HG03565 (cell line): ENCODE results near the gene CD53.

Experiments used
- ATAC-seq: cut with Tn5 transposase; IDR thresholded peaks from one replicate; pipeline ENCODE4 v1.9.1; 2021; ENCODE audit warnings: mild to moderate bottlenecking, moderate library complexity; ENCODE audit not compliant: unreplicated experiment

CD53 gene

GRCh38 chr1:110875216-110875731 is 2.3 kb downstream of the CD53 start:
- ATAC-seq, result peak; percentile 28

DNA sequence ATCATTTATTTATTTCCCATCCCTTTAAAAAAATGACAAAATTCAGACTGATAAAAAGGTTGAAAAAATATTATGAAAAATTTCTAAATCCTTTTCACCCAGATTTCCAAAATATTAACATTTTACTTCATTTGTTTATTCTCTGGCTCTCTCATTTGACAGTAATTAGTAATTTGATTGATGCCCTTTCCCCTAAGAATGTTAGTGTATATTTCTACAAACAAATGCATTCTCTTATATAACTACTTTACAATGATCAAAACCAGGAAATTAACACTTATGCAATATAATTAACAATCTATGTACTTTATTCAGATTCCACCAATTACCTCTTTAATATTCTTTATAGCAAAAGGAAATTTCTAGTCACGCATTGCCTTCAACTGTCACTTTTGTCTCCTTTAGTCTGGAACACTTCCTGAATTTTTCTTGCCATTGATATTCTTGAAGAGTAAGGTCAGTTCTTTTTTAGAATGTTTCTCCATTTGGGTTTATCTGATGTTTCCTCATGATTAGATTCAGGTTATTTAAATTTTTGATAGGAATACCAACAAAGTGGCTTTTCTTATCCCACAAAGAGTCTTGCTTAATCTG is 3.9 kb downstream of the CD53 start:
- no peak for ATAC-seq

DNA sequence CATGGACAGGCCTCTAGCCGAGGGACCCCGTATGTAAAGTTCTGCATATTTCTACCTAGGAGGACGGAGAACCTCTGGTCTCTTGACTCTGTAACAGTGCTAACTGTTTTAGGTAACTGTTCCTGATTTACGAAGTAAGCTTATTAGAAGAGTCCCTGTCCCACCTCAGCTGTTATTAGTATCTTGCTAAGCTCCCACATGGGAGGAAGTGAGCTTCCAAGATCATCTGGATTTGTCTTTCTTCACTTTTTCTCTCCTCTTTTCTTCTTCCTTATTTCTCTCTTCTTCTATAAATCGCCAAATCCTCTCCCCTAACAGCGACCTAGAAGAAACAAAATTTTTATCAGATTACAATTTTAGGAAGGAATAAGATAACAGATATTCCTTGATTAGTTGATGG is 4.4 kb downstream of the CD53 start:
- ATAC-seq, result no peak

- no peak for ATAC-seq
Observed at GRCh38 chr1:110877776-110878175, 4.8 kb downstream of the CD53 start.

DNA sequence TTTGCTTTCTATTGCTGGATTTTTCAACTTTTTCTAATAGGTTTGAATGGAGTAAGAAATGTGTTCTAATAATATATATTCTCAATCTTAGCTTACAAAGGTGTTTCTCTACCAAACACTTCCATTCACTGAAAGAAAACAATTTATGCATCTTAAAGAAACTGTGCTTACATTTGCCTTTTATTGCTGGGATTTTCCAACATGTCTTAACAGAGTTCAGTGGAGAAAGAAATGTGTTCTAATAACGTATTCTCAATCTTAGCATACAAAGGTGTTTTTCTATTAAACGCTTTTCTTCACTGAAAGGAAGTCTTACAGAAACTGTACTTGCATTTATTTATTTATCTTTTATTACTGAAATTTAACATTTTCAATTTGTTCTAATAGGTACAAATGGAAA is 5.6 kb downstream of the CD53 start:
- ATAC-seq, result no peak

GRCh38 chr1:110878993-110879392 is 6.0 kb downstream of the CD53 start:
- no peak for ATAC-seq

GRCh38 chr1:110879758-110880606 is 7.0 kb downstream of the CD53 start:
- ATAC-seq, result no peak

GRCh38 chr1:110880708-110881374 is 7.9 kb downstream of the CD53 start:
- no peak for ATAC-seq

DNA sequence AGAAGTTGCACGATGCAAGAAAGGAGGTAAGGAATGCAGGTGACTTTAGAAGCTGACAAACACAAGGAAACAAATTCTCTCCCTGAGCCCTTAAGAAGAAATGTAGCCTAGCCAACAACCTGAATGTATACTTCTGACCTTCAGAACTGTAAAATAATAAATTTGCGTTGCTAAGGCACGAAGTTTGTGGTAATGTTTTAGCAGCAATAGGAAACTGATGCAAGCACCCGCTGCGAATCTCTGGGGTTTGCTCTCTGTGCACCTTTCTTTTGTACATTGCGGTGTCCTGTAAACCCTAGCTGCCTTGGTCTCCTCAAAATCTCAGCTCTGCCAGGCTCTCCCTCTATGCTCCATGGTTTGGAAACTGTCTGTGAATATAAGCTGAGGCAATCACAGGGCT is 15.1 kb downstream of the CD53 start:
- ATAC-seq, result no peak

GRCh38 chr1:110888641-110889040 is 15.7 kb downstream of the CD53 start:
- no peak for ATAC-seq

DNA sequence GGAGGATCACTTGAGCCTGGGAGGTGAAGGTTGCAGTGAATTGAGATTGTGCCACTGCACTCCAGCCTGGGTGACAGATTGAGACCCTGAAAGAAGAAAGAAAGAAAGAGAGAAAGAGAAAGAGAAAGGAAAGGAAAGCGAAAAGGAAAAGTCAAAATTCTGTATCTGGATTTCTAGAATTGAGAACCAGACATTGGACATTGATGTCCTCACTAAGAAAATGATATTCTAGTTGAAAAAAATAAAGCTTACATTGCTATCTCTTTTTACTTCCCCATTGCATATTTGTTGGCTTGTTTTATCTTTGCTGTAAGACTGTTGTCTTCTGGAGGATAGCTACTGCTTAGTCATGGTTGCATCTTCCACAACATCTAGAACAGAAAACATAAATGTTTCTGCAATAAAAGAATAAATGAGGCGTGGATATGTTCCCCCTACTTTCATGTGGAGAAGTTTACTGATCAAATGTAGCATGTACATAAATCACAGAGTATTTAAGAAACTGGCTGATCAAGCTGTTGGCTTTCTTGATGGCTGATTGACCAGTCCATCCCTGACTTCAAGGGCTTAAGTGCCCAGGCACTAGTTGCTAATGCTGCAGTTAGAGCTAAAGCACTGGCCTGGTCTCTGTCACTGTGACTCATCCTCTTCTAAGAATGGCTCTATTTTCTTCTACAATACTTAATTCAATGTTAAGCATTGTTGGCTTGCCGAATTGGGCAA is 17.7 kb downstream of the CD53 start:
- no peak for ATAC-seq

GRCh38 chr1:110893908-110894490 is 21.1 kb downstream of the CD53 start:
- ATAC-seq, result no peak

GRCh38 chr1:110896090-110896489 is 23.1 kb downstream of the CD53 start:
- ATAC-seq, result no peak

GRCh38 chr1:110897681-110898080 is 24.7 kb downstream of the CD53 start:
- no peak for ATAC-seq

GRCh38 chr1:110898734-110899457 is 25.9 kb downstream of the CD53 start:
- ATAC-seq, result no peak

- ATAC-seq, result no peak
Observed at GRCh38 chr1:110899458-110899843, 26.5 kb downstream of the CD53 start.

GRCh38 chr1:110902820-110903463 is 30.0 kb downstream of the CD53 start:
- ATAC-seq, result no peak

DNA sequence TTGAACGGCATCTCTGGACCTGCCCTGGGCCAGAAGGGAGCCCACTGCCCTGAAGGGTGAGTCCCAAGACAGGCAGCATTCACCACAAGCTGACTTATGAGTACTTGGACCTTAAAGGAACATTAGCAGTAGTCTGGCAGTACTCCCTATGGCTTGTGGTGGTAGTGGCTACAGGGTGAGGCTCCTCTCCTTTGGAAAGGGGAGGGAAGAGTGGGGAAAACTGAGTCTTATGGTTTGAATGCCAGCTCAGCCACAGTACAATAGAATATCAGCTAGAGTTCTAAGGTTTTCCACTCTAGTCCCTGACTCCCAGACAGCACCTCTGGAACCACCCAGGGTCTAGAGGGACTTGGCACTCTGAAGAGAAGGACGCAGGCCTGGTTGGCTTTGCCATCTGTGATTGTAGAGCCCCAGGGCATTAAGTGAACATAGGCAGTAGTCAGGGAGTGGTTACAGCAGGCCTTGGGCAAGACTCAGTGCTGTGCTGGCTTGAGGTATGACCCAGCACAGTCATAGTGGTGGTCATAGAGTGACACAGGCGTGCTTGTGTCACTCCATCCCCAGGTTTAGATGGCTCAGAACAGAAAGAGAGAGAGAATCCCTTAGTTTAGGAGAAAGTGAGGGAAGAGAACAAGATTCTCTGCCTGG is 31.0 kb downstream of the CD53 start:
- no peak for ATAC-seq

DNA sequence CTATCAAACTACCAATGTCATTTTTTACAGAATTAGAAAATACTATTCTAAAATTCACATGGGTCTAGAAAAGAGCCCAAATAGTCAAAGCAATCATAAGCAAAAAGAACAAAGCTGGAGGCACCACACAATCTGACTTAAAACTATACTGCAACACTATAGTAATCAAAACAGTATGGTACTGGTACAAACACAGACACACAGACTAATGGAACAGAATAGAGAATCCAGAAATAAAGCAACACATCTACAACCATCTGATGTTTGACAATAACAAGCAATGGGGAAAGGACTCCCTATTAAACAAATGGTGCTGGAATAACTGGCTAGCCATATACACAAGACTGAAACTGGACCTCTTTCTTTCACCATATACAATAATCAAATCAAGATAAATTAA is 39.8 kb downstream of the CD53 start:
- no peak for ATAC-seq
